SK-N-SH (cell line): Measurements from ENCODE around the gene BRAT1. TPM values are rescaled to one million over a fixed set of nuclear protein-coding genes. Genes with fewer than 3 reads are reported as not detected.
"Not testable (repeated sequence)": the region's sequence is repeated elsewhere in the genome, so short reads cannot be mapped to it uniquely, and the experiment has no call there.

Experiments used
- CTCF ChIA-PET: fragments of 300-600, 350-600 bp; formaldehyde crosslinking; extraction: SDS; loops from one replicate; lab custom pipeline; 2021; lab: Yijun Ruan, JAX
- POLR2A ChIA-PET: fragments of 350-600 bp; sonication (Branson Sonifier 250); formaldehyde crosslinking; extraction: SDS; loops from one replicate; lab custom pipeline; 2020; ENCODE audit warnings: antibody characterized with exemption, inconsistent platforms; lab: Yijun Ruan, JAX
- DNase-seq: peaks from one replicate; pipeline ENCODE4 v3.0.0; 2012
- H2AFZ ChIP-seq: fragments of 200-600 bp; sonication (generic); 2 replicates; pipeline ENCODE4 v1.8.1; 2016; ENCODE audit warnings: antibody characterized with exemption, mild to moderate bottlenecking, low read depth
- H3F3A ChIP-seq: fragments of 200-600 bp; sonication (generic); replicated peaks from 2 replicates; pipeline ENCODE3; 2016; ENCODE audit warnings: antibody characterized with exemption, mild to moderate bottlenecking; ENCODE audit not compliant: insufficient read depth
- H3K27ac ChIP-seq, 2 experiments: fragments of 200-500 bp in 1 of 2; fragments of 200-600 bp in 1 of 2; sonication (Bioruptor generic) in 1 of 2; sonication (generic), shearing (Covaris generic) in 1 of 2; 2 replicates each; pipeline versions ENCODE4 v1.5.1 to v1.6.1; 2014 to 2016; ENCODE audit warnings: low read depth in 2 of 2, inconsistent platforms in 1 of 2, low read length in 1 of 2, mild to moderate bottlenecking in 1 of 2, mixed read lengths in 1 of 2
- H3K27me3 ChIP-seq: fragments of 200-600 bp; sonication (generic), shearing (Covaris generic); 2 replicates; pipeline ENCODE4 v1.6.1; 2016; ENCODE audit warnings: mixed run types; ENCODE audit not compliant: insufficient read depth
- H3K36me3 ChIP-seq, 2 experiments: fragments of 200-500 bp in 1 of 2; fragments of 200-600 bp in 1 of 2; sonication (Bioruptor generic) in 1 of 2; sonication (generic) in 1 of 2; replicated peaks in 1 of 2; 2 replicates each; pipeline versions ENCODE3 to v1.5.1; 2014 to 2016; ENCODE audit warnings: low read length in 1 of 2, mild to moderate bottlenecking in 1 of 2; ENCODE audit not compliant: insufficient read depth in 2 of 2, control insufficient read depth in 1 of 2
- H3K4me1 ChIP-seq, 2 experiments: fragments of 200-500 bp in 1 of 2; fragments of 200-600 bp in 1 of 2; sonication (Bioruptor generic) in 1 of 2; sonication (generic), shearing (Covaris generic) in 1 of 2; 2 replicates each; pipeline versions ENCODE4 v1.5.1 to v1.6.1; 2014 to 2016; ENCODE audit warnings: low read depth in 1 of 2, low read length in 1 of 2, mixed run types in 1 of 2; ENCODE audit not compliant: insufficient read depth in 2 of 2, control insufficient read depth in 1 of 2
- H3K4me2 ChIP-seq: fragments of 200-600 bp; sonication (generic), shearing (Covaris generic); 2 replicates; pipeline ENCODE4 v1.6.1; 2017; ENCODE audit warnings: mixed run types
- H3K4me3 ChIP-seq, 2 experiments: fragments of 200-500 bp in 1 of 2; fragments of 200-600 bp in 1 of 2; sonication (Bioruptor generic) in 1 of 2; sonication (generic), shearing (Covaris generic) in 1 of 2; 2 replicates each; pipeline versions ENCODE4 v1.5.1 to v1.8.1; 2014 to 2016; ENCODE audit warnings: low read depth in 2 of 2, inconsistent platforms in 1 of 2, low read length in 1 of 2, mild to moderate bottlenecking in 1 of 2, mixed read lengths in 1 of 2, moderate library complexity in 1 of 2
- H3K79me2 ChIP-seq: fragments of 200-600 bp; sonication (generic); 2 replicates; pipeline ENCODE4 v1.8.1; 2017; ENCODE audit warnings: mild to moderate bottlenecking; ENCODE audit not compliant: insufficient read depth
- H3K9ac ChIP-seq: fragments of 200-600 bp; sonication (generic); 2 replicates; pipeline ENCODE4 v1.6.1; 2017; ENCODE audit warnings: mixed run types
- H3K9me2 ChIP-seq: fragments of 200-600 bp; sonication (generic); 2 replicates; pipeline ENCODE4 v1.6.1; 2017; ENCODE audit warnings: mixed run types
- H3K9me3 ChIP-seq: fragments of 200-600 bp; sonication (generic); 2 replicates; pipeline ENCODE4 v1.6.1; 2017; ENCODE audit warnings: mixed run types, mild to moderate bottlenecking, moderate library complexity
- H4K20me1 ChIP-seq: fragments of 200-600 bp; sonication (generic); 2 replicates; pipeline ENCODE4 v1.6.1; 2017; ENCODE audit warnings: mild to moderate bottlenecking, mixed run types; ENCODE audit not compliant: insufficient read depth
- EP300 ChIP-seq, 2 experiments: IDR thresholded peaks; 2 replicates each; pipeline versions ENCODE4 v1.4.0 to v1.6.1; 2012; ENCODE audit warnings: borderline replicate concordance in 1 of 2, low read depth in 1 of 2, low read length in 1 of 2
- MXI1 ChIP-seq: IDR thresholded peaks from 2 replicates; pipeline ENCODE4 v1.6.1; 2012; ENCODE audit warnings: mild to moderate bottlenecking, low read depth, low read length, improper control_type of control experiment
- RAD21 ChIP-seq: IDR thresholded peaks from 2 replicates; pipeline ENCODE4 v1.6.1; 2012; ENCODE audit warnings: mild to moderate bottlenecking, low read length
- WGBS: methylation state at CpG from one replicate; pipeline ENCODE4 v1.1.6; 2017; ENCODE audit warnings: low lambda C conversion rate; 5-methylcytosine and 5-hydroxymethylcytosine counted together
- polyA plus RNA-seq, 3 experiments: library from polyadenylated mRNA; depleted of rRNA; stranded (reverse); fragments of >200 nt; gene quantifications; 2 replicates each; pipeline ENCODE4 v1.2.3, GENCODE V29; 2012

Gene BRAT1
- polyA plus RNA-seq, 1 of the 3 experiments (the other 2 are of a cell fraction) = 36.2 TPM

GRCh38 chr7:2535872-2536627 lies 19.3 kb downstream of the BRAT1 start:
- POLR2A ChIA-PET = interaction anchor here (0.7 kb wide), 1 partner anchor 1109 kb away, joined by 3 read pairs; no protein-coding TSS in a partner anchor
- H2AFZ ChIP-seq, H3K4me3 ChIP-seq, H3F3A ChIP-seq, H3K79me2 ChIP-seq, CTCF ChIA-PET, H3K9me2 ChIP-seq, H3K27ac ChIP-seq, H3K9me3 ChIP-seq, H3K4me2 ChIP-seq, H3K27me3 ChIP-seq, H3K9ac ChIP-seq, H4K20me1 ChIP-seq: not testable (repeated sequence)
- TF ChIP-seq MXI1 (peak; percentile 51), EP300 (IDR thresholded peaks at IDR 0.05; ENCODE audit: borderline replicate concordance in 1 of 2, low read depth in 1 of 2, low read length in 1 of 2) (0 out of 4 replicates have a peak, but pooled peaks of 1 of the 2 experiments have one; percentile 22), RAD21 (0 out of 2 replicates have a peak, but pooled peaks have one; percentile 1)
- 70% methylated on average over 9 of the region's 19 CpGs for WGBS
- peak; percentile 75 for DNase-seq
- peaks cover 0 to 11% of the 10 kb centered on the region in 2 experiments; a peak in 1 of 4 replicates for H3K4me1 ChIP-seq
- H3K36me3 ChIP-seq = peaks cover 11 to 25% of the 10 kb centered on the region in 2 experiments

DNA sequence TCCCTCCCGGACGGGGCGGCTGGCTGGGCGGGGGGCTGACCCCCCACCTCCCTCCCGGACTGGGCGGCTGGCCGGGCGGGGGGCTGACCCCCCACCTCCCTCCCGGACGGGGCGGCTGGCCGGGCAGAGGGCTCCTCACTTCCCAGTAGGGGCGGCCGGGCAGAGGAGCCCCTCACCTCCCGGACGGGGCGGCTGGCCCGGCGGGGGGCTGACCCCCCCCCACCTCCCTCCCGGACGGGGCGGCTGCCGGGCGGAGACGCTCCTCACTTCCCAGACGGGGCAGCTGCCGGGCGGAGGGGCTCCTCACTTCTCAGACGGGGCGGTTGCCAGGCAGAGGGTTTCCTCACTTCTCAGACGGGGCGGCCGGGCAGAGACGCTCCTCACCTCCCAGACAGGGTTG lies 21.1 kb downstream of the BRAT1 start:
- H3K9ac ChIP-seq, CTCF ChIA-PET: not testable (repeated sequence)

GRCh38 chr7:2533566-2533965 lies 21.8 kb downstream of the BRAT1 start:
- H3K9me2 ChIP-seq, H3K9ac ChIP-seq, H3K27me3 ChIP-seq, H3K36me3 ChIP-seq, H3K79me2 ChIP-seq, POLR2A ChIA-PET, H3K4me2 ChIP-seq, H4K20me1 ChIP-seq, CTCF ChIA-PET, H3K9me3 ChIP-seq, H3K4me3 ChIP-seq, H3K27ac ChIP-seq, H2AFZ ChIP-seq, DNase-seq: not testable (repeated sequence)
- H3K4me1 ChIP-seq = peaks cover 21 to 31% of the 10 kb centered on the region in 2 experiments; a peak in 3 of 4 replicates
- WGBS = 87% methylated on average over 6 of the region's 8 CpGs
- peaks cover 12% of the 10 kb centered on the region for H3F3A ChIP-seq

More for the DNA sequence above, 21.1 kb downstream of the BRAT1 start:
- H3K27ac ChIP-seq, H3K4me2 ChIP-seq, H2AFZ ChIP-seq, H3K4me3 ChIP-seq, H4K20me1 ChIP-seq, H3K9me3 ChIP-seq, POLR2A ChIA-PET, DNase-seq, H3K9me2 ChIP-seq, H3K27me3 ChIP-seq, H3K79me2 ChIP-seq: not testable (repeated sequence)
- Histone ChIP-seq H3F3A (peaks cover 11% of the 10 kb centered on the region), H3K36me3 (peaks cover 6 to 15% of the 10 kb centered on the region in 2 experiments), H3K4me1 (peaks cover 15 to 26% of the 10 kb centered on the region in 2 experiments; a peak in 3 of 4 replicates)
- 87% methylated on average over 4 of the region's 34 CpGs for WGBS

GRCh38 chr7:2532816-2533215 lies 22.5 kb downstream of the BRAT1 start:
- DNase-seq, H3K4me2 ChIP-seq, H3K27ac ChIP-seq, H2AFZ ChIP-seq, H3K9me3 ChIP-seq, H3K4me3 ChIP-seq, H3K27me3 ChIP-seq, POLR2A ChIA-PET, H3K9me2 ChIP-seq, CTCF ChIA-PET, H4K20me1 ChIP-seq, H3K79me2 ChIP-seq, H3K9ac ChIP-seq: not testable (repeated sequence)
- peaks cover 18% of the 10 kb centered on the region for H3F3A ChIP-seq
- H3K4me1 ChIP-seq = peaks cover 29 to 37% of the 10 kb centered on the region in 2 experiments; a peak in 3 of 4 replicates
- 91% methylated on average over 7 of the region's 8 CpGs for WGBS
- H3K36me3 ChIP-seq = peaks cover under 1 to 12% of the 10 kb centered on the region in 2 experiments

DNA sequence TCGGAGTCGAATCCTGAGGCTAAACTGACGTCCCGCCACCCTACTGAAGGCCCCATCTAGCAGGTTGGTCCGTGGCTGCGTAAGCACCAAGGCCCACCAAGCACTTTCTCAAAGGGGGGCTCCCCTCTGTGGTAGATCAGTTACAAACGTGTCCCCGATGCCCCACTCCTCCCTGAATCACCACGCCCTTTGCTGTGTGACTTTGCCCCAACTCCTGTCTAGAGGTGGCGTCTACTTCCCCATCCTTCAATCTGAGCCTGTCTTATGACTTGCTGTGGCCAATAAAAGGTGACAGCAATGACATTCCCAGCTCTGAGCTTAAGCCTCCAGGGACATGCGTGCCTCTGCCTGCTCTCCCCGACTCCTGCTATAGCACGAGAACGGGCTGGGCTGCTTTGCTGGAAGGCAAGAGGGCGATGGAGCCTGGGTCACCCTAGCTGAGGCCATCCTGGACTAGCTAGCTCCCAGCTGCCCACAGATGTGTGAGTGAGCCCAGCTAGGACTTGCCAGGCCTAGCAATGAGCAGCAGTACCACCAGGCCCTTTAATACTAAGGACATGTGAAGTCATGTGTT lies 23.0 kb downstream of the BRAT1 start:
- H2AFZ ChIP-seq, H3K27me3 ChIP-seq, POLR2A ChIA-PET, CTCF ChIA-PET, H3K4me3 ChIP-seq, H3K27ac ChIP-seq, DNase-seq, H3K9me3 ChIP-seq, H4K20me1 ChIP-seq, H3K9ac ChIP-seq, H3K79me2 ChIP-seq, H3K36me3 ChIP-seq, H3K9me2 ChIP-seq, H3K4me2 ChIP-seq: not testable (repeated sequence)
- Histone ChIP-seq H3F3A (peaks cover 21% of the 10 kb centered on the region), H3K4me1 (peaks cover 33 to 41% of the 10 kb centered on the region in 2 experiments; a peak in 3 of 4 replicates)
- 96% methylated on average over 9 of the region's 15 CpGs for WGBS
